ENCODE measurements around the gene UQCRFS1.
"Not testable (repeated sequence)": the region's sequence is repeated elsewhere in the genome, so short reads cannot be mapped to it uniquely, and the experiment has no call there.

The UQCRFS1 gene

GRCh38 chr19:29212648-29213573, at the start of gene UQCRFS1:
Gene UQCRFS1, minus strand, starts transcription at chr19:29213151. Its CDS starts 33 bp downstream, at chr19:29213118.
- DNase-seq = peak; percentile 92 to 95

GRCh38 chr19:29262085-29262484, 49.1 kb upstream of the UQCRFS1 start:
- DNase-seq = no peak

GRCh38 chr19:29260477-29261317, 47.7 kb upstream of the UQCRFS1 start:
- DNase-seq = peak; percentile 6 to 20

- no peak for DNase-seq
Measured at GRCh38 chr19:29259867-29260281, 46.9 kb upstream of the UQCRFS1 start.

- DNase-seq = no peak
Measured at GRCh38 chr19:29259153-29259552, 46.2 kb upstream of the UQCRFS1 start.

GRCh38 chr19:29256516-29256915, 43.6 kb upstream of the UQCRFS1 start:
- no peak for DNase-seq

GRCh38 chr19:29255912-29256311, 43.0 kb upstream of the UQCRFS1 start:
- no peak for DNase-seq

GRCh38 chr19:29255006-29255405, 42.1 kb upstream of the UQCRFS1 start:
- DNase-seq = no peak

GRCh38 chr19:29249798-29250197, 36.8 kb upstream of the UQCRFS1 start:
- not testable (repeated sequence) for DNase-seq

- DNase-seq = no peak
Measured at GRCh38 chr19:29248332-29248844, 35.4 kb upstream of the UQCRFS1 start.

GRCh38 chr19:29247872-29248271, 34.9 kb upstream of the UQCRFS1 start:
- DNase-seq = no peak

- no peak for DNase-seq
Measured at GRCh38 chr19:29247471-29247870, 34.5 kb upstream of the UQCRFS1 start.

GRCh38 chr19:29247051-29247450, 34.1 kb upstream of the UQCRFS1 start:
- DNase-seq = no peak

- DNase-seq = no peak
Measured at GRCh38 chr19:29245215-29245614, 32.3 kb upstream of the UQCRFS1 start.

GRCh38 chr19:29241324-29241723, 28.4 kb upstream of the UQCRFS1 start:
- no peak for DNase-seq

GRCh38 chr19:29239213-29239776, 26.3 kb upstream of the UQCRFS1 start:
- DNase-seq = no peak

- DNase-seq = no peak
Measured at GRCh38 chr19:29233591-29233990, 20.6 kb upstream of the UQCRFS1 start.

GRCh38 chr19:29232315-29232852, 19.4 kb upstream of the UQCRFS1 start:
- DNase-seq = no peak

- DNase-seq = not testable (repeated sequence)
Measured at GRCh38 chr19:29231306-29231705, 18.4 kb upstream of the UQCRFS1 start.

GRCh38 chr19:29217616-29218015, 4.7 kb upstream of the UQCRFS1 start:
- no peak for DNase-seq

- no peak for DNase-seq
Measured at GRCh38 chr19:29216021-29216420, 3.1 kb upstream of the UQCRFS1 start.

- DNase-seq = no peak
Measured at GRCh38 chr19:29215322-29215845, 2.4 kb upstream of the UQCRFS1 start.

GRCh38 chr19:29214411-29214810, 1.5 kb upstream of the UQCRFS1 start:
- DNase-seq = no peak
